Brain microvascular endothelial cell (primary cell): ENCODE data around the gene NHSL2.

ENCODE experiments used
- DNase-seq: peaks from one replicate; pipeline ENCODE4 v3.0.0-alpha.2; 2020
- H3K27ac ChIP-seq: fragments of 250-450 bp; sonication (Bioruptor Pico); 2 replicates; pipeline ENCODE4 v1.5.1; 2020; ENCODE audit warnings: mild to moderate bottlenecking, moderate library complexity
- H3K27me3 ChIP-seq: fragments of 250-450 bp; sonication (Bioruptor Pico); replicated peaks from 2 replicates; pipeline ENCODE4 v1.5.1; 2020; ENCODE audit warnings: mild to moderate bottlenecking
- H3K36me3 ChIP-seq: fragments of 250-450 bp; sonication (Bioruptor Pico); replicated peaks from 2 replicates; pipeline ENCODE4 v1.5.1; 2020; ENCODE audit warnings: mild to moderate bottlenecking
- H3K4me3 ChIP-seq: 2 replicates; pipeline ENCODE4 v1.5.1; 2011; ENCODE audit warnings: low read depth, mild to moderate bottlenecking, control low read depth, low read length, moderate library complexity
- in situ Hi-C: cut with HindIII; loops from 2 replicates; pipeline ENCODE4 v1.10.0; 2017; ENCODE audit warnings: low sequenced_read_pairs, low pct_ligation_motif_present
- TF ChIP-seq, protein P1 (sequence below): IDR thresholded peaks from 2 replicates; pipeline ENCODE4 v1.5.1; 2011; ENCODE audit warnings: low read depth, mild to moderate bottlenecking, moderate library complexity, low read length, control low read depth, inconsistent platforms; ENCODE audit errors: missing control alignments

NHSL2 gene

DNA sequence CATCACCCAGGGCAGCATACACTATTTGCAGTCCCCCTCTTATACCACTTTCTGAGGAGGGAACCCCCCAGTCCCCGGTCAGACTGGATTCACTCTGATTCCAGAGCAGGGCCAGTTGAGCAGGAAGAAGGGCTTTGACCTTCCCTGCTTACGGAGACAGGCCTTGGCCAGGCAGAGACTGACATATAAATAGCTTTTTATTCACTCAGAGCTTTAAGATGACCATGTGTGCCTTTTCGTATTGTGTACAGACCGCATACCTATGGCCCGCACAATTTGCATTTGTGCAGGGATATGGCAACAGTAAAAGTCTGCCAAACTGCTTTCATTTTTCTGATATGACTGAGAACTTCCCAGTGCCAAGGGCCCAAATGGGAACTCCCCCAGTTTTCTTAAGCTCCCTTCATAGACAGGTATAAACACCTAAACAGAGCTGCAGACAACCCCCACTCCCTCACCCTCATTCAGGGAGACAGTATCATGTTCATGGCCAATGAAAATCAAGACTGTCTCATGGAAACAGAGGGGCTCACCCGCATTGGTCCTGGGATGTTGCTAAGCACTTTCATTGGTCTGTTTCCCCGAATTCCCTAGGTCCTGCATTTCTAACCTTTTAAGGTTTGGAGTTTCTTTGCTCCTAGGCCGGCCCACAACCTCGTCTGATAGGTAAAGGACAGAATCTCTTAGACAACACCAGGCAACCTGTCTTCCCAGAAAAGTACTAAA is 135.1 kb downstream of the NHSL2 start:
- no peak overlapping the region for H3K4me3 ChIP-seq
- no peaks in the 10 kb centered on the region for H3K27me3 ChIP-seq
- no peak for DNase-seq

DNA sequence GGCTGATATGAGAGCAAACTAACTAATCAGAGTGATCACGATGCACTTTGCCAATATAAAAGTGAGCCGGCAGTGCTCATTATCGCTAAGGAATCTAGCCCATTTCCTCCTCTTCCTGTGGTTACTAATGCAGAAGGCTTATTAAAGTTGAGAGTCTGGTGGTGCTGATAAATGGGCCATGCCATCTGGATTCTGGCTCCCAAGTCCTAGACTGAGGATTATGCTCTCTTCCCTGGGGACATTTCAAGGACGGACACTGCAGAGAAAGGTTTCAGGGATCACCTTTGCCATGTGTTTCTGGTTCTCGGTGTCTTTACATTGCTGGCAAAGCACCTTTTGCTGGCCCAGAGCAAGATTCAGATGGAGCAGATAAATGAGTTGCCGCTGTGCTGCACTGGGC is 135.8 kb downstream of the NHSL2 start:
- DNase-seq = no peak
- in situ Hi-C loops = no loop called here
- H3K36me3 ChIP-seq = no peaks in the 10 kb centered on the region
- H3K27ac ChIP-seq = no peak overlapping the region
- H3K27me3 ChIP-seq = no peaks in the 10 kb centered on the region
- TF ChIP-seq, protein P1, sequence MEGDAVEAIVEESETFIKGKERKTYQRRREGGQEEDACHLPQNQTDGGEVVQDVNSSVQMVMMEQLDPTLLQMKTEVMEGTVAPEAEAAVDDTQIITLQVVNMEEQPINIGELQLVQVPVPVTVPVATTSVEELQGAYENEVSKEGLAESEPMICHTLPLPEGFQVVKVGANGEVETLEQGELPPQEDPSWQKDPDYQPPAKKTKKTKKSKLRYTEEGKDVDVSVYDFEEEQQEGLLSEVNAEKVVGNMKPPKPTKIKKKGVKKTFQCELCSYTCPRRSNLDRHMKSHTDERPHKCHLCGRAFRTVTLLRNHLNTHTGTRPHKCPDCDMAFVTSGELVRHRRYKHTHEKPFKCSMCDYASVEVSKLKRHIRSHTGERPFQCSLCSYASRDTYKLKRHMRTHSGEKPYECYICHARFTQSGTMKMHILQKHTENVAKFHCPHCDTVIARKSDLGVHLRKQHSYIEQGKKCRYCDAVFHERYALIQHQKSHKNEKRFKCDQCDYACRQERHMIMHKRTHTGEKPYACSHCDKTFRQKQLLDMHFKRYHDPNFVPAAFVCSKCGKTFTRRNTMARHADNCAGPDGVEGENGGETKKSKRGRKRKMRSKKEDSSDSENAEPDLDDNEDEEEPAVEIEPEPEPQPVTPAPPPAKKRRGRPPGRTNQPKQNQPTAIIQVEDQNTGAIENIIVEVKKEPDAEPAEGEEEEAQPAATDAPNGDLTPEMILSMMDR = no peak
- H3K4me3 ChIP-seq = no peak overlapping the region

More for the DNA sequence above, 135.1 kb downstream of the NHSL2 start:
- Histone ChIP-seq H3K27ac (no peak overlapping the region), H3K36me3 (no peaks in the 10 kb centered on the region)
- in situ Hi-C loops = no loop called here
- TF ChIP-seq, protein P1 = no peak

DNA sequence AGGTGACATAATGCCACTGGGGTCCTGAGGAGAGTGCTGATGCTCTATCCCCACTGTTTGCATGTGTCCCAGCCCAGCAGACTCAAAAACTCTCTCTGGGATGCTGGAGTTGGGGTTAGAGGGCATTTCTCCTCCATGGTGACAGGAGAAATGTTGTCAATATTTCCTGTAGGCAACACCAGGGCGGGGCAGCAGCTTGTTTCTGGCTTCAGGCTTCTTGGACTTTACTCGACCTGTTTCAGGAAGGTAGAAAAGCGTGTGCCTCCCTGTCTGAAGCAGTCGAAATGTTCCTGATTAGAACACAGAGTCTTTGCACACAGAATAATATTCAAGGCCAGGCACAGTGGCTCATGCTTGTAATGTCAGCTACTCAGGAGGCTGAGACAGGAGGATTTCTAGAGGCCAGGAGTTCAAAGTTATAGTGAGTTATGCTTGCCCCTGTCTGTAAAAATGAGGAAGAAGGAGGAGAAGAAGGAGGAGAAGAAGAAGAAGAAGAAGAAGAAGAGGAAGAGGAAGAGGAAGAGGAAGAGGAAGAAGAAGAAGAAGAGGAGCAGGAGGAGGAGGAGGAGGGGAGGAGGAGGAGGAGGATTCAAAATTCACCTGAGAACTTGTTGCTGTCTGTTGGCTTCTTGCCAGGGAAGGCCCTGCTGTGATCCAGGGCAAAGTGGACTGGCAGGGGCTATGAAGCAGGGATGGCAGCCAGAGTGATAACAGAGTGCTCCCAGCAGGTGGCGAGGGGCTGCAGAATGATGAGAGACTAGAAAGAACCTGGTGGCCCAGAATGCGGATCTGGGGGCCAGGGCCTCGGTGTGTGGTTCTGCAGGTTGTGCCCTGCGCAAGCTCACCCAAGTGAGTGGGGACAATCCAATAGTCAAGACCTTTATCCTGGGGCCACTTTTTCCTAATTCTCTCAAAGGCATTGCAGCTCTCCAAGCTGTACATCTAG is 138.1 kb downstream of the NHSL2 start:
- H3K36me3 ChIP-seq = no peaks in the 10 kb centered on the region
- TF ChIP-seq, protein P1 = peak; percentile 18
- no peak overlapping the region for H3K27ac ChIP-seq
- no peak for DNase-seq
- no peak overlapping the region for H3K4me3 ChIP-seq
- H3K27me3 ChIP-seq = no peaks in the 10 kb centered on the region
- in situ Hi-C loops = no loop called here

DNA sequence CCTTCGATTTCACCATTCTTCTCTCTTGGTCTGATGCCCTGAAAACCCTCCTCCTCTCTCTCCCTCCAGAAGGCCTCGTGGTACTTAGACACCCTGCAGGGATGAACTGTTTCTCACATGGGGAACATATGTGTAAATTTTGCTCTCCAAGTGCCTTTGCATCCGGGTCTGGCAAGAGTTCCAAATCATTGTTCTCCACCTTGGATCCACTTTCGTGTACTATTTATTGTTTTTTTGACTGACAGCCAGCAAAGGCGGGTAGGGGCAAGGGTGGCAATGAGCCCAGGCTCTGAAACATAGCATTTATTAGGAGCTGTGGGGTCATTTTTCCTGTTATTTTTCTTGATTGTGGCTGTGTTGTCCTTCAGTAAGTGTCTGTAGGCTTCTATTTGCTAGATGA is 139.4 kb downstream of the NHSL2 start:
- no peak for DNase-seq
- no peak overlapping the region for H3K27ac ChIP-seq
- TF ChIP-seq, protein P1 = no peak
- H3K27me3 ChIP-seq = no peaks in the 10 kb centered on the region
- in situ Hi-C loops = no loop called here
- H3K36me3 ChIP-seq = no peaks in the 10 kb centered on the region
- H3K4me3 ChIP-seq = no peak overlapping the region

DNA sequence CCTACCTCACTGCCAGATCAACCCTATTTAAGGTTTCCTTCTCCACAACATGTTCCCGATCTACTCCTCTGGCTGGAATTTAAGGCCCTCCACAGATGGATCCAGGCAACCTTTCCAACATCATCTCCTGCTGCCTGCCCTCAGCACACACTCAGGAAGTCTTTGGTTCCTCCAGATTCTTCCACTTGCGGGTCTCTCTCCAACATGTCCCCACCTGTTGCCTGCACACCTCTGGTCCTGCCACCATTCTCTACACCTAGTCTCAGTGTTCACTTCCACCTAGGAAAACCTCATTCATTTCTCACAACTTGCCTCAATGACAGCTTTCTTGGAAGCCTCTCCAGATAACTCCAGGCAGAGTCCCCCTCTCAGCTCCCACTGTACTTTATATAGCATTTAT is 140.9 kb downstream of the NHSL2 start:
- TF ChIP-seq, protein P1 = no peak
- Histone ChIP-seq H3K4me3 (no peak overlapping the region), H3K36me3 (no peaks in the 10 kb centered on the region), H3K27ac (no peak overlapping the region), H3K27me3 (no peaks in the 10 kb centered on the region)
- DNase-seq = no peak
- in situ Hi-C loops = no loop called here
